Fibroblast of mammary gland (primary cell): ENCODE data around the gene SLC7A5.

ENCODE experiments used
- DNase-seq: peaks from one replicate; pipeline ENCODE4 v3.0.0-alpha.2; 2010; ENCODE audit warnings: low read depth
- H3K4me3 ChIP-seq: 2 replicates; pipeline ENCODE4 v1.5.1; 2011; ENCODE audit warnings: low read depth, mild to moderate bottlenecking, low read length, moderate library complexity; ENCODE audit not compliant: control insufficient read depth
- TF ChIP-seq, protein P1 (sequence below): conservative IDR thresholded peaks from 2 replicates; pipeline ENCODE4 v1.5.1; 2011; ENCODE audit warnings: low read depth, low read length, inconsistent platforms; ENCODE audit not compliant: control insufficient read depth, insufficient read depth

Gene SLC7A5

DNA sequence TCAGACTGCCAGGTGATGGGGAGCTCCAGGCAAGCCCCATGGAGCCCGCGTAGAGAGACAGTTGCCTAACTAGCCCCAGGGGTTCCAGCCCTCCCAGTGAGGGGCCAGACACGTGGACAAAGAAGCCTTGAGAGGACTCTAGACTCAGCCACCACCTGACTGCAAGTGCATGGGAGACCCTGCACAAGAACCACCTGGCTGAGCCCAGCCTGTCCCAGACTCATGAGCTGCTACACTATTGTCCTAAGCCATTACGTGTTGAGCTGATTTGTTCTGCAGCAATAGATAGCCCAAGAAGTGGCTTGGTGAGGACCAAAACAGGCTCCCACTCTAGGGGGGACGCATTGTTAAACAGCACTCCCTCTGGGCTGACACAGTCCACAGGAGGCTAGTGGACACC is 65.9 kb downstream of the SLC7A5 start:
- TF ChIP-seq, protein P1, sequence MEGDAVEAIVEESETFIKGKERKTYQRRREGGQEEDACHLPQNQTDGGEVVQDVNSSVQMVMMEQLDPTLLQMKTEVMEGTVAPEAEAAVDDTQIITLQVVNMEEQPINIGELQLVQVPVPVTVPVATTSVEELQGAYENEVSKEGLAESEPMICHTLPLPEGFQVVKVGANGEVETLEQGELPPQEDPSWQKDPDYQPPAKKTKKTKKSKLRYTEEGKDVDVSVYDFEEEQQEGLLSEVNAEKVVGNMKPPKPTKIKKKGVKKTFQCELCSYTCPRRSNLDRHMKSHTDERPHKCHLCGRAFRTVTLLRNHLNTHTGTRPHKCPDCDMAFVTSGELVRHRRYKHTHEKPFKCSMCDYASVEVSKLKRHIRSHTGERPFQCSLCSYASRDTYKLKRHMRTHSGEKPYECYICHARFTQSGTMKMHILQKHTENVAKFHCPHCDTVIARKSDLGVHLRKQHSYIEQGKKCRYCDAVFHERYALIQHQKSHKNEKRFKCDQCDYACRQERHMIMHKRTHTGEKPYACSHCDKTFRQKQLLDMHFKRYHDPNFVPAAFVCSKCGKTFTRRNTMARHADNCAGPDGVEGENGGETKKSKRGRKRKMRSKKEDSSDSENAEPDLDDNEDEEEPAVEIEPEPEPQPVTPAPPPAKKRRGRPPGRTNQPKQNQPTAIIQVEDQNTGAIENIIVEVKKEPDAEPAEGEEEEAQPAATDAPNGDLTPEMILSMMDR: no peak
- H3K4me3 ChIP-seq: no peak overlapping the region
- DNase-seq: no peak

GRCh38 chr16:87802670-87803069 is 66.6 kb downstream of the SLC7A5 start:
- TF ChIP-seq, protein P1: no peak
- no peak for DNase-seq
- H3K4me3 ChIP-seq: no peak overlapping the region

GRCh38 chr16:87801679-87802259 is 67.5 kb downstream of the SLC7A5 start:
- TF ChIP-seq, protein P1: no peak
- no peak for DNase-seq

GRCh38 chr16:87800497-87800896 is 68.8 kb downstream of the SLC7A5 start:
- no peak for DNase-seq

More at GRCh38 chr16:87801679-87802259, 67.5 kb downstream of the SLC7A5 start:
- H3K4me3 ChIP-seq: no peak overlapping the region

DNA sequence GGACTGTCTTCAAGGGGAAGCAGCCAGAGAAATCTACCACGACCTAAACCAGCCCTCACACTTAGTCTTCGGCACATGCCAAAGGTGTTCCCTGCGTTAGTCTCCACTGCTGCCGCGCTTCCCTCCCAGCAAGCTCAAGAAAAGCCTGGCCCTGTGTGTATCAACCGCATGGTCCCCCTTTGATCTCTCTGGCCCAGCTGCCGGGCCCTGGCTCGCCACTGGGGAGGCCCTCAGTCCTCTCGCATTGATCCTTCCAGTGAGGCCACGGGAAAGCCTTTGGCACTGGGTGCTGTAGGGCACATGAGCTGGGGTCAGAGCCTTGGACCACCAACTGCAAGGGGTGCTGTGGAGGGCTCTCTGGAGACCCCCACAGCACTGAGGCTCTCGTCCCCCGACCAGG is 74.0 kb downstream of the SLC7A5 start:
- DNase-seq: no peak
- TF ChIP-seq, protein P1: no peak
- H3K4me3 ChIP-seq: no peak overlapping the region

More at GRCh38 chr16:87800497-87800896, 68.8 kb downstream of the SLC7A5 start:
- H3K4me3 ChIP-seq: no peak overlapping the region
- TF ChIP-seq, protein P1: no peak

GRCh38 chr16:87794485-87795078 is 74.7 kb downstream of the SLC7A5 start:
- no peak overlapping the region for H3K4me3 ChIP-seq
- no peak for DNase-seq
- TF ChIP-seq, protein P1: no peak
